DOHH2 (cell line): Measurements from ENCODE around the gene SUGCT.

Experiments used
- H3F3A ChIP-seq: fragments of 200-600 bp; sonication (generic), shearing (Covaris generic); 2 replicates; pipeline ENCODE4 v1.6.0; 2016; ENCODE audit warnings: antibody characterized with exemption, mild to moderate bottlenecking; ENCODE audit not compliant: control insufficient read depth, insufficient read depth
- H3K27ac ChIP-seq: fragments of 200-600 bp; sonication (generic); 2 replicates; pipeline ENCODE4 v1.5.1; 2014; ENCODE audit warnings: low read depth, mild to moderate bottlenecking, low read length, moderate library complexity
- H3K27me3 ChIP-seq: fragments of 200-600 bp; sonication (generic); 2 replicates; pipeline ENCODE4 v1.6.1; 2014; ENCODE audit warnings: mild to moderate bottlenecking, low read length, mixed read lengths; ENCODE audit not compliant: control insufficient read depth
- H3K36me3 ChIP-seq: fragments of 200-600 bp; sonication (generic); 2 replicates; pipeline ENCODE4 v1.6.1; 2014; ENCODE audit warnings: mild to moderate bottlenecking, low read length, moderate library complexity, mixed read lengths; ENCODE audit not compliant: control insufficient read depth
- H3K4me1 ChIP-seq: fragments of 200-600 bp; sonication (generic); 2 replicates; pipeline ENCODE4 v1.6.1; 2014; ENCODE audit warnings: mild to moderate bottlenecking, low read length, mixed read lengths; ENCODE audit not compliant: control insufficient read depth
- H3K4me2 ChIP-seq: fragments of 200-600 bp; sonication (generic); 2 replicates; pipeline ENCODE4 v1.6.0; 2014; ENCODE audit warnings: mild to moderate bottlenecking, low read length, moderate library complexity
- H3K4me3 ChIP-seq: fragments of 200-600 bp; sonication (generic); 2 replicates; pipeline ENCODE4 v1.5.1; 2014; ENCODE audit warnings: mild to moderate bottlenecking, low read length, mixed read lengths
- H3K79me2 ChIP-seq: fragments of 200-600 bp; sonication (generic); 2 replicates; pipeline ENCODE4 v1.6.1; 2014; ENCODE audit warnings: mild to moderate bottlenecking, low read length, mixed read lengths; ENCODE audit not compliant: control insufficient read depth
- H3K9me2 ChIP-seq: fragments of 200-600 bp; sonication (generic); replicated peaks from 2 replicates; pipeline ENCODE4 v1.6.1; 2014; ENCODE audit warnings: mild to moderate bottlenecking, low read length, mixed read lengths; ENCODE audit not compliant: control insufficient read depth
- H3K9me3 ChIP-seq: fragments of 200-600 bp; sonication (generic); 2 replicates; pipeline ENCODE4 v1.6.1; 2014; ENCODE audit warnings: antibody characterized with exemption, low read length, mixed read lengths; ENCODE audit not compliant: control insufficient read depth, insufficient read depth
- H4K20me1 ChIP-seq: fragments of 200-600 bp; sonication (generic); 2 replicates; pipeline ENCODE4 v1.6.0; 2014; ENCODE audit warnings: low read depth, mild to moderate bottlenecking, antibody characterized with exemption, low read length, moderate library complexity; ENCODE audit not compliant: control insufficient read depth, insufficient read depth
- CTCF ChIP-seq: fragments of 200-600 bp; sonication (generic); IDR thresholded peaks from one replicate; pipeline ENCODE4 v1.5.1; 2014; ENCODE audit warnings: antibody characterized with exemption, mild to moderate bottlenecking, low read depth, low read length; ENCODE audit not compliant: poor library complexity, severe bottlenecking
- EZH2phosphoT487 ChIP-seq: fragments of 200-600 bp; sonication (generic); IDR thresholded peaks from 2 replicates; pipeline ENCODE4 v1.6.1; 2017; ENCODE audit warnings: borderline replicate concordance, mild to moderate bottlenecking, antibody characterized with exemption, low read length, moderate library complexity, mixed read lengths

The SUGCT gene

GRCh38 chr7:40884241-40884640 lies 749.4 kb downstream of the SUGCT start:
- Histone ChIP-seq H3K27ac (no peak overlapping the region), H3K36me3 (no peaks in the 10 kb centered on the region), H3K4me1 (no peaks in the 10 kb centered on the region), H3K27me3 (no peaks in the 10 kb centered on the region), H3K79me2 (no peaks in the 10 kb centered on the region), H4K20me1 (no peaks in the 10 kb centered on the region), H3K4me2 (no peak overlapping the region), H3K4me3 (no peak overlapping the region), H3K9me3 (peaks cover 2% of the 10 kb centered on the region; the same call in 1 of the 2 replicates), H3F3A (no peaks in the 10 kb centered on the region), H3K9me2 (no peaks in the 10 kb centered on the region)
- TF ChIP-seq EZH2phosphoT487 (no peak), CTCF (no peak)

GRCh38 chr7:40885503-40885902 lies 750.7 kb downstream of the SUGCT start:
- Histone ChIP-seq H3K79me2 (no peaks in the 10 kb centered on the region), H3K36me3 (no peaks in the 10 kb centered on the region), H3K4me1 (no peaks in the 10 kb centered on the region), H3K9me2 (no peaks in the 10 kb centered on the region), H3K9me3 (peaks cover 11% of the 10 kb centered on the region; the same call in 1 of the 2 replicates), H3K4me3 (no peak overlapping the region), H3K27ac (no peak overlapping the region), H4K20me1 (no peaks in the 10 kb centered on the region), H3F3A (no peaks in the 10 kb centered on the region), H3K27me3 (no peaks in the 10 kb centered on the region), H3K4me2 (no peak overlapping the region)
- TF ChIP-seq EZH2phosphoT487 = no peak
- no peak for TF ChIP-seq CTCF

DNA sequence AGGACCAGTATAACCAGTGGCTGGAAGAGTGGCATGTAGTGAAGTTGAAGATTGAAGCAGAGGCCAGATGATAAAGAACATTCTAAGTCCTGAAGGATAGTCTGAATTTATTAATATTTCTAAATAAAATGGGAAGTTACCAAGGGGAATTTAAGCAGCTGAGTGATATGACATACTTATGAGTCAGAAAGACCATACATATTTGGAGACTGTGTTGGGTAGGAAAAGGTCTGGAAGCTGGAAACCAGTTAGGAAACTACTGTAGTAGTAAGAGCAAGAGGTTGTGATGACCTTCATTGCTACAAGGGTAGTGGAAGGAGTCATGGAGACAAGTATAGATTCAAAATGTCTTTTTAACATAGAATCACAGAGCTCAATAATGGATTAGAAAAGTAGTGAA lies 752.3 kb downstream of the SUGCT start:
- H3K79me2 ChIP-seq = no peaks in the 10 kb centered on the region
- H3K4me1 ChIP-seq = no peaks in the 10 kb centered on the region
- H3F3A ChIP-seq = no peaks in the 10 kb centered on the region
- no peak overlapping the region for H3K4me2 ChIP-seq
- no peaks in the 10 kb centered on the region for H3K9me2 ChIP-seq
- no peak overlapping the region for H3K27ac ChIP-seq
- H3K36me3 ChIP-seq = no peaks in the 10 kb centered on the region
- no peak overlapping the region for H3K4me3 ChIP-seq
- H4K20me1 ChIP-seq = no peaks in the 10 kb centered on the region
- peaks cover 12% of the 10 kb centered on the region; the same call in 1 of the 2 replicates for H3K9me3 ChIP-seq
- no peaks in the 10 kb centered on the region for H3K27me3 ChIP-seq
- no peak for TF ChIP-seq CTCF
- TF ChIP-seq EZH2phosphoT487 = no peak

GRCh38 chr7:40888499-40888898 lies 753.7 kb downstream of the SUGCT start:
- Histone ChIP-seq H3K4me2 (no peak overlapping the region), H3K4me1 (no peaks in the 10 kb centered on the region), H3K4me3 (no peak overlapping the region), H3K36me3 (no peaks in the 10 kb centered on the region), H3K9me2 (no peaks in the 10 kb centered on the region), H3K9me3 (peaks cover 12% of the 10 kb centered on the region; the same call in 1 of the 2 replicates), H3K27ac (no peak overlapping the region), H3K79me2 (no peaks in the 10 kb centered on the region), H4K20me1 (no peaks in the 10 kb centered on the region), H3F3A (no peaks in the 10 kb centered on the region), H3K27me3 (no peaks in the 10 kb centered on the region)
- TF ChIP-seq CTCF (no peak), EZH2phosphoT487 (no peak)
